GM19455 (cell line): ENCODE measurements around the gene KLHL30.

Source experiments
- ATAC-seq: cut with Tn5 transposase; IDR thresholded peaks from one replicate; pipeline ENCODE4 v1.9.1; 2021; ENCODE audit not compliant: unreplicated experiment

Gene KLHL30

GRCh38 chr2:238138331-238139195 is at the start of gene KLHL30:
TSS of gene KLHL30 (plus strand) at chr2:238138668. CDS start at chr2:238140755, 2,087 bp downstream.
- ATAC-seq: no peak

GRCh38 chr2:238090887-238091286 is 47.6 kb upstream of the KLHL30 start:
- no peak for ATAC-seq

GRCh38 chr2:238091436-238092060 is 46.9 kb upstream of the KLHL30 start:
- ATAC-seq: no peak

GRCh38 chr2:238092486-238093035 is 45.9 kb upstream of the KLHL30 start:
- ATAC-seq: no peak

- no peak for ATAC-seq
Observed at GRCh38 chr2:238093181-238094140, 45.0 kb upstream of the KLHL30 start.

GRCh38 chr2:238094438-238095022 is 43.9 kb upstream of the KLHL30 start:
- no peak for ATAC-seq

- ATAC-seq: no peak
Observed at GRCh38 chr2:238095143-238095542, 43.3 kb upstream of the KLHL30 start.

GRCh38 chr2:238096311-238097011 is 42.0 kb upstream of the KLHL30 start:
- ATAC-seq: no peak

- ATAC-seq: no peak
Observed at GRCh38 chr2:238097201-238097987, 41.1 kb upstream of the KLHL30 start.

GRCh38 chr2:238097988-238098871 is 40.2 kb upstream of the KLHL30 start:
- ATAC-seq: peak; percentile 69

- peak; percentile 23 for ATAC-seq
Observed at GRCh38 chr2:238098901-238099713, 39.4 kb upstream of the KLHL30 start.

GRCh38 chr2:238099714-238100048 is 38.8 kb upstream of the KLHL30 start:
- ATAC-seq: no peak

- no peak for ATAC-seq
Observed at GRCh38 chr2:238100049-238100820, 38.2 kb upstream of the KLHL30 start, which contains the start of gene ESPNL. TSS of gene ESPNL (plus strand) at chr2:238100340. CDS start at chr2:238100420, 80 bp downstream.

GRCh38 chr2:238100821-238101771 is 37.4 kb upstream of the KLHL30 start:
- ATAC-seq: no peak
